Left renal pelvis (tissue), 4 donors: Measurements from ENCODE around the gene WNK2. TPM values are rescaled to one million over a fixed set of nuclear protein-coding genes. Genes with fewer than 3 reads are reported as not detected.
"Not testable (repeated sequence)": the region's sequence is repeated elsewhere in the genome, so short reads cannot be mapped to it uniquely, and the experiment has no call there.

Experiments used
- DNase-seq, 4 donors: peaks; one replicate each; pipeline ENCODE4 v3.0.0-alpha.2; 2013; ENCODE audit warnings: low read depth in 4 of 4, low spot score in 3 of 4
- polyA plus RNA-seq, 4 donors: library from polyadenylated mRNA; unstranded; fragments of 120-200 nt; gene quantifications; one replicate each; pipeline ENCODE4 v1.2.1, GENCODE V29; 2013; ENCODE audit not compliant: insufficient read length in 4 of 4

Gene WNK2
- 10 to 100 TPM; 10.3 to 31.1 (median 21.3) TPM for polyA plus RNA-seq

- DNase-seq, result no peak
Measured at GRCh38 chr9:93183663-93184431, at the start of gene WNK2. TSS of gene WNK2 (plus strand) at chr9:93184139. CDS start at chr9:93184930, 791 bp downstream.

GRCh38 chr9:93134740-93135444, 49.0 kb upstream of the WNK2 start:
- no peak for DNase-seq

DNA sequence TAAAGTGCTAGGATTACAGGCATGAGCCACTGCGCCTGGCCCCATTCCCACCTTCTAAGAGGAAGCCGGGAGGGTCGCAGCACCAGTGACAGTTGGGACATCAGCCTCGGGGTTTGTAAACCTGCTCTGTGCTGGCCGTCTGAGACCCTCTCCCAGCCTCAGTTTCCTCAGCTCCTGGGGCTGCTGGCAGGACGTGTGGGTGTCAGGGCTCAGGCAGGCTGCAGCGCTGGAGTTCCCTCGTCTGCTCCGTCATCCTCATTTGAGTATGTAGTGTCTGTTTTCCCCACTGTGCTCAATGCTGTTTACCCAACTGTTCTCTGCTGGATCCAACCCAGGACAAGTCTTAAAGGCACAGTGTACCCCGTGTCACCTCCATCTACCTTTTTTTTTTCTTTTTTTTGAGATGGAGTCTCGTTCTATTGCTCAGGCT, 47.9 kb upstream of the WNK2 start:
- DNase-seq, result no peak

- DNase-seq, result no peak
Measured at GRCh38 chr9:93137362-93137761, 46.6 kb upstream of the WNK2 start.

- DNase-seq, result no peak
Measured at GRCh38 chr9:93138171-93138764, 45.7 kb upstream of the WNK2 start.

GRCh38 chr9:93139365-93140182, 44.4 kb upstream of the WNK2 start:
- no peak for DNase-seq

DNA sequence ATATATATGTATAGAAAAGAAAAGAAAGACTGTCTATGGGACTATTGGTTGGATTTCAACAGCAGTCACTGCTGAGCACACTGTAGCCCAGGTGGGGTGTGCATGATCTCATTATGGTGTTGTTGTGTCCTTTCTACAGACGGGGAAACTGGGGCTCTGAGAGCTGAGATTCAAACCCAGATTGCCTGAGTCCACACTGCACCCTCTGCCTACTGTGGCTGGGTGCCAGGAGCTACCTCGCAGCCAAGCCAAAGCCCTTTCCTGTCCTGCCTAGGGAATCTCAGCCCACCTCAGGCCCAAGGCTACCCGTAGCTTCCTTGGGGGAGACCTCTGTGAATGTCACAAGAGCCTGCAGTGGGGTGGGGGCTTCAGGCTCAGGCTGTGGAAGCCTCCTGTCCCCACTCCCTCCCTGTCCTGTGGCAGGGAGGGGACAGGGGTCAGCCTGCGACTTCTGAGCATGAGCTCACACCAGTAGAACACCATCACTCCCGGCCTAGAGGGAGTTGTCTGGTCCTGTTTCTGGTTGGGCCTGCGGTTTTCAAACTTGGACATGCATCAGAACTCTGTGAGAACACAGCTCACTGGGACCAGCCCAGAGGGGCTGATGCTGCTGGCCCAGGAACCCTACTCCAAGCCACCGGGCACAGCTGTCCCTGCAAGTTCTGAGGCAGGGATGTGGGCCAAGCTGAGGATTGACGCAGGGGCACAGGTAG, 42.0 kb upstream of the WNK2 start:
- DNase-seq, result no peak

- DNase-seq, result no peak
Measured at GRCh38 chr9:93143830-93144530, 40.0 kb upstream of the WNK2 start.

GRCh38 chr9:93146696-93147095, 37.2 kb upstream of the WNK2 start:
- DNase-seq, result not testable (repeated sequence)

- no peak for DNase-seq
Measured at GRCh38 chr9:93147632-93148031, 36.3 kb upstream of the WNK2 start.

GRCh38 chr9:93148721-93149120, 35.2 kb upstream of the WNK2 start:
- no peak for DNase-seq

- DNase-seq, result no peak
Measured at GRCh38 chr9:93149361-93149760, 34.6 kb upstream of the WNK2 start.

GRCh38 chr9:93151097-93151784, 32.7 kb upstream of the WNK2 start:
- no peak for DNase-seq

- no peak for DNase-seq
Measured at GRCh38 chr9:93154293-93154903, 29.5 kb upstream of the WNK2 start.

- DNase-seq, result no peak
Measured at GRCh38 chr9:93155716-93156474, 28.0 kb upstream of the WNK2 start.

DNA sequence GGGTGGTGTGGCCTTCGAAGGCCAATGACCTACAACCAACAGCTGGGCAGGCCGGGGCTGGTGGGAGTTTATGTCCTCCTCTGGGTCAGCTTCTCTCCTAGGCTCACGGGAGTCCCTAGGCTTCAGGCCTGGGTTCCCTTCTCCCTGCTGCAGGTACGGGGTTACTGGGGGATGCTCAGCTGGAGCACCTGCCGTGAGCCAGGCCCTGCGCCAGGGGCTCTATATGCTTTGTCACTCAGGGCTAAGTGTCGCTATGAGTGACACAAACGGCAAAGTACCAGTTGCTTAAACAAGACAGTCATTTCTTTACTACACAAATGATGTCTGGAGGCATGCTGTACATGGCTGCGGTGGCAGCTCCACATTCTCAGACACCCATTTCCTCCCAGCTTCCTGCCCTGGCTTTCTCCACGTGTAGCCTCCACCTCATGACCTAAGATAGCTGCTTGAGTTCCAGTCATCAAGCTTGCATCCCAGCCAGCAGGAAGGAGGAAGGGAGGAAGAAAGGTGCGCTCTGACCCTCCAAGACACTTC, 27.4 kb upstream of the WNK2 start:
- DNase-seq, result no peak
